ENCODE measurements around the gene LRRC51.

DNA sequence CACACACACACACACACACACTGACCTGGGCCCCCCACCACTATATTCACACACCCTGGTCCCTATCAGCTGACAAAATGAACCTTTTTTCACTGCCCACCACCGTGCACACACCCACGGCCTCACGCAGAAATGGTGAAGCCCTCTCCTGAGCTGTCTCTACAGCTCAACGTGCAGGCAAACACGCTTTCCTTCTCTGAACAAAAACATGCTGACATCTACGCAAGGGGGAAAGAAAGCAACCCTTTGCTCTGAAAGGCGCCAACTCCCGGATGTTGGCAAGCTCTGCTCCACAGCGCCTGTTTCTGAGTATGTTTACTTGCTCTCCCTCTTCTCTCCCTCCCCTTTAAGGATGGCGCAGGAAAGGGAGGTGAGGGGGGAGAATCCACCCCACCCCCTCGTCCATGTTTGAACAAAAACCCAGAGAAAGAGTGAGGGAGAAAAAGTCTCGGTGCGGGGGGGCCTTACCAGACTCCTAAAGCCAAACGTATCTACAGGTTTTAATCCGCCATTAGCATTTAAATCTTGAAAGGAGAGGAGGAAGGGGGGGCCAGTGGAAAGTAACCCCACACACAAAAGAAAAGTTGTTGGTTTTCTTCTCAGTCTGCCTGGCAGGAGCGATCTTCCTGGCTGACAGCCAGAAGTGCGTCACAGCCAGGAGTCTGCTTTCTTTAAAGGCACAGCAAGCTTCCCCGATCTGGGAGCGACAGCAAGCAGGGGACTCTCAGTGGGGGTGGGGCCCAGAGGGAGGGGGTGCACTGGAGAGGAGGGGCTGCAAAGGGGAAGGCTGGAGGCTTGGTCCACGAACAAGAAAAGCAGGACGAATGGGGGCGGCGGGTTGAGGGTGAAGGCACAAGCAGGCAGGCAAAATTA lies 39.9 kb upstream of the LRRC51 start:
- TF ChIP-seq, protein P1, sequence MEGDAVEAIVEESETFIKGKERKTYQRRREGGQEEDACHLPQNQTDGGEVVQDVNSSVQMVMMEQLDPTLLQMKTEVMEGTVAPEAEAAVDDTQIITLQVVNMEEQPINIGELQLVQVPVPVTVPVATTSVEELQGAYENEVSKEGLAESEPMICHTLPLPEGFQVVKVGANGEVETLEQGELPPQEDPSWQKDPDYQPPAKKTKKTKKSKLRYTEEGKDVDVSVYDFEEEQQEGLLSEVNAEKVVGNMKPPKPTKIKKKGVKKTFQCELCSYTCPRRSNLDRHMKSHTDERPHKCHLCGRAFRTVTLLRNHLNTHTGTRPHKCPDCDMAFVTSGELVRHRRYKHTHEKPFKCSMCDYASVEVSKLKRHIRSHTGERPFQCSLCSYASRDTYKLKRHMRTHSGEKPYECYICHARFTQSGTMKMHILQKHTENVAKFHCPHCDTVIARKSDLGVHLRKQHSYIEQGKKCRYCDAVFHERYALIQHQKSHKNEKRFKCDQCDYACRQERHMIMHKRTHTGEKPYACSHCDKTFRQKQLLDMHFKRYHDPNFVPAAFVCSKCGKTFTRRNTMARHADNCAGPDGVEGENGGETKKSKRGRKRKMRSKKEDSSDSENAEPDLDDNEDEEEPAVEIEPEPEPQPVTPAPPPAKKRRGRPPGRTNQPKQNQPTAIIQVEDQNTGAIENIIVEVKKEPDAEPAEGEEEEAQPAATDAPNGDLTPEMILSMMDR (IDR thresholded peaks at IDR 0.05; ENCODE audit: insufficient read depth, low read length, poor library complexity, severe bottlenecking) = no peak
- no peak for TF ChIP-seq EZH2phosphoT487 (conservative IDR thresholded peaks at IDR 0.05; ENCODE audit: low read length)

Measured in SU-DHL-6 (cell line).